ENCODE results near the gene FHOD1.

FHOD1 gene

DNA sequence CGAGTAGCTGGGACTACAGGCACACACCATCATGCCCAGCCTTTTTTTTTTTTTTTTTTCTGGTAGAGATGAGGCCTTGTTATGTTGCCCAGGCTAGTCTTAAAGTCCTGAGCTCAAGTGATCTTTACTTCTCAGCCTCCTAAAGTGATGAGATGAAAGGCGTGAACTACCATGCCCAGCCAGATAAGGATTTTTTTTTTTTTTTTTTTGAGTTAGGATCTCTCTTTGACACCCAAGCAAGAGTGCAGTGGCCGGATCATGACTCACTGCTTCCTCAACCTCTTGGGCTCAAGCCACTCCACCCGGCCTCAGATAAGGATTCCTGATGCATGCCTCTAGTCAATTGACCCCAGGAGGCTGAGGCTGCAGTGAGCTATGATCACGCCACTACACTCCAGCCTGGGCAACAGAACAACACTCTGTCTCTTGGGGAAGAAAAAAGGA, 20.9 kb upstream of the FHOD1 start:
- no peak overlapping the region for H3K9ac ChIP-seq (ENCODE audit: low read length)
- no peaks in the 10 kb centered on the region for H3K79me2 ChIP-seq (ENCODE audit: insufficient read depth, low read length)
- H3K4me1 ChIP-seq (ENCODE audit: insufficient read depth, low read length, severe bottlenecking) = no peaks in the 10 kb centered on the region
- H3K4me3 ChIP-seq (ENCODE audit: low read depth, low read length, poor library complexity, severe bottlenecking) = no peak overlapping the region
- 0 out of 2 replicates have a peak, but pooled peaks cover 5% of the 10 kb centered on the region for H3K27me3 ChIP-seq (ENCODE audit: insufficient read depth, low read length)
- H3F3A ChIP-seq (ENCODE audit: insufficient read depth, low read length) = no peaks in the 10 kb centered on the region
- H3K9me2 ChIP-seq (ENCODE audit: low read depth, low read length) = no peaks in the 10 kb centered on the region
- no peaks in the 10 kb centered on the region for H3K9me3 ChIP-seq (ENCODE audit: low read length)
- no peaks in the 10 kb centered on the region for H3K36me3 ChIP-seq (ENCODE audit: insufficient read depth, low read length)
- no peak overlapping the region for H3K27ac ChIP-seq (ENCODE audit: low read depth, low read length, poor library complexity, severe bottlenecking)
- no peak for TF ChIP-seq EZH2 (IDR thresholded peaks at IDR 0.05; ENCODE audit: borderline replicate concordance, low read length)
- no peak for TF ChIP-seq CTCF (IDR thresholded peaks at IDR 0.05; ENCODE audit: low read length)
- no peak overlapping the region for H2AFZ ChIP-seq (ENCODE audit: low read length)
- H3K4me2 ChIP-seq (ENCODE audit: low read length) = no peak overlapping the region
- no peaks in the 10 kb centered on the region for H4K20me1 ChIP-seq (ENCODE audit: insufficient read depth, low read length)

GRCh38 chr16:67265834-67266233, 18.6 kb upstream of the FHOD1 start:
- H3K27ac ChIP-seq (ENCODE audit: low read depth, low read length, poor library complexity, severe bottlenecking) = no peak overlapping the region
- no peaks in the 10 kb centered on the region for H3K9me2 ChIP-seq (ENCODE audit: low read depth, low read length)
- no peaks in the 10 kb centered on the region for H3K4me1 ChIP-seq (ENCODE audit: insufficient read depth, low read length, severe bottlenecking)
- no peaks in the 10 kb centered on the region for H3K79me2 ChIP-seq (ENCODE audit: insufficient read depth, low read length)
- no peaks in the 10 kb centered on the region for H3K36me3 ChIP-seq (ENCODE audit: insufficient read depth, low read length)
- H3F3A ChIP-seq (ENCODE audit: insufficient read depth, low read length) = no peaks in the 10 kb centered on the region
- H3K9me3 ChIP-seq (ENCODE audit: low read length) = no peaks in the 10 kb centered on the region
- H2AFZ ChIP-seq (ENCODE audit: low read length) = no peak overlapping the region
- H4K20me1 ChIP-seq (ENCODE audit: insufficient read depth, low read length) = no peaks in the 10 kb centered on the region
- no peak overlapping the region for H3K4me2 ChIP-seq (ENCODE audit: low read length)
- no peak overlapping the region for H3K9ac ChIP-seq (ENCODE audit: low read length)
- H3K27me3 ChIP-seq (ENCODE audit: insufficient read depth, low read length) = 0 out of 2 replicates have a peak, but pooled peaks cover 5% of the 10 kb centered on the region
- H3K4me3 ChIP-seq (ENCODE audit: low read depth, low read length, poor library complexity, severe bottlenecking) = no peak overlapping the region
- no peak for TF ChIP-seq CTCF (IDR thresholded peaks at IDR 0.05; ENCODE audit: low read length)
- TF ChIP-seq EZH2 (IDR thresholded peaks at IDR 0.05; ENCODE audit: borderline replicate concordance, low read length) = no peak

DNA sequence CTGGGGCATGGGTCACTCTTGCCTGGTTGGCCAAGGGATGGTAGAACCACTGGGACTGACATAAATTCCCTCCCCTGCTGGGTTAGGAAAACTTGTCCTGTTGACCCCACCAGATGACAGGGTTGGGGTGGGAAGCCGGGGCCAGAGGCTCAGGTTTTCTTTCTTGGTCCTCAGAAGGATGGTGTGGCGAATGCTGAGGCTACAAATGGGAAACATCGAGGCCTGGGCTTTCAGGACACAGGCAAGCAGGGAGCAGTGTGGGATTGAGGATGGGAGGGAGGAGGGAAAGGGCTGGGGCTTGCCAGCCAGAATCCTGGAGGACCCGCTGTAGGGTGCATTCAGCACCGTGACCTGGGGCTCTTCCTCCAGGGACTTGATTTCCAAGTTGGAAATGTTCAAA, 17.6 kb upstream of the FHOD1 start:
- Histone ChIP-seq H3K4me2 (ENCODE audit: low read length) (no peak overlapping the region), H3K9me3 (ENCODE audit: low read length) (no peaks in the 10 kb centered on the region), H3K4me3 (ENCODE audit: low read depth, low read length, poor library complexity, severe bottlenecking) (no peak overlapping the region), H3K36me3 (ENCODE audit: insufficient read depth, low read length) (no peaks in the 10 kb centered on the region), H2AFZ (ENCODE audit: low read length) (no peak overlapping the region), H3K4me1 (ENCODE audit: insufficient read depth, low read length, severe bottlenecking) (no peaks in the 10 kb centered on the region), H3K27ac (ENCODE audit: low read depth, low read length, poor library complexity, severe bottlenecking) (no peak overlapping the region), H3K9ac (ENCODE audit: low read length) (no peak overlapping the region), H3K27me3 (ENCODE audit: insufficient read depth, low read length) (0 out of 2 replicates have a peak, but pooled peaks cover 5% of the 10 kb centered on the region), H4K20me1 (ENCODE audit: insufficient read depth, low read length) (no peaks in the 10 kb centered on the region), H3K9me2 (ENCODE audit: low read depth, low read length) (no peaks in the 10 kb centered on the region), H3K79me2 (ENCODE audit: insufficient read depth, low read length) (no peaks in the 10 kb centered on the region), H3F3A (ENCODE audit: insufficient read depth, low read length) (no peaks in the 10 kb centered on the region)
- no peak for TF ChIP-seq CTCF (IDR thresholded peaks at IDR 0.05; ENCODE audit: low read length)
- no peak for TF ChIP-seq EZH2 (IDR thresholded peaks at IDR 0.05; ENCODE audit: borderline replicate concordance, low read length)
